Measurements from ENCODE around the gene SLC6A19. TPM values are rescaled to one million over a fixed set of nuclear protein-coding genes. Genes with fewer than 3 reads are reported as not detected.

Gene SLC6A19
- total and polyA plus RNA-seq, 4 donors, result 0.06 TPM; not detected in 3

- no peak for ATAC-seq (ENCODE audit: insufficient read depth, low FRiP score)
- Histone ChIP-seq H3K9me3 (ENCODE audit: control insufficient read depth in 4 of 4, insufficient read depth in 3 of 4, low read length in 3 of 4) (peaks cover 0 to 9% (median 0%) of the 10 kb centered on the region in 4 donors), H3K9ac (ENCODE audit: insufficient read depth in 1 of 2, low read length in 2 of 2) (no peak overlapping the region), H3K36me3 (ENCODE audit: control insufficient read depth in 4 of 4, insufficient read depth in 4 of 4, low read length in 4 of 4) (no peaks in the 10 kb centered on the region), H3K4me3 (no peak overlapping the region), H3K27ac (ENCODE audit: low read depth in 1 of 2, low read length in 1 of 2) (no peak overlapping the region), H3K27me3 (ENCODE audit: control insufficient read depth in 3 of 3, insufficient read depth in 3 of 3, low read length in 2 of 3) (no peaks in the 10 kb centered on the region), H3K4me1 (ENCODE audit: control insufficient read depth in 5 of 5, insufficient read depth in 5 of 5, low read length in 5 of 5) (no peaks in the 10 kb centered on the region)
- no peak for TF ChIP-seq CTCF (IDR thresholded peaks at IDR 0.05; ENCODE audit: control extremely low read depth, extremely low read depth)
- DNase-seq, result no peak
- WGBS, 2 donors, result 88 to 92% methylated on average over 38 of the region's 38 CpGs
Measured at GRCh38 chr5:1218351-1219080, 17.1 kb downstream of the SLC6A19 start.

GRCh38 chr5:1219098-1219767 lies 17.8 kb downstream of the SLC6A19 start:
- 82 to 87% methylated on average over 38 of the region's 38 CpGs for WGBS, 2 donors
- no peak for ATAC-seq (ENCODE audit: insufficient read depth, low FRiP score)
- no peaks in the 10 kb centered on the region for H3K36me3 ChIP-seq (ENCODE audit: control insufficient read depth in 4 of 4, insufficient read depth in 4 of 4, low read length in 4 of 4)
- peaks cover 0 to 9% (median 0%) of the 10 kb centered on the region in 4 donors for H3K9me3 ChIP-seq (ENCODE audit: control insufficient read depth in 4 of 4, insufficient read depth in 3 of 4, low read length in 3 of 4)
- H3K27me3 ChIP-seq (ENCODE audit: control insufficient read depth in 3 of 3, insufficient read depth in 3 of 3, low read length in 2 of 3), result no peaks in the 10 kb centered on the region
- no peak overlapping the region for H3K4me3 ChIP-seq
- H3K9ac ChIP-seq (ENCODE audit: insufficient read depth in 1 of 2, low read length in 2 of 2), result no peak overlapping the region
- H3K27ac ChIP-seq (ENCODE audit: low read depth in 1 of 2, low read length in 1 of 2), result no peak overlapping the region
- DNase-seq, result no peak
- no peak for TF ChIP-seq CTCF (IDR thresholded peaks at IDR 0.05; ENCODE audit: control extremely low read depth, extremely low read depth)
- no peaks in the 10 kb centered on the region for H3K4me1 ChIP-seq (ENCODE audit: control insufficient read depth in 5 of 5, insufficient read depth in 5 of 5, low read length in 5 of 5)

- no peak for TF ChIP-seq CTCF (IDR thresholded peaks at IDR 0.05; ENCODE audit: control extremely low read depth, extremely low read depth)
- H3K9me3 ChIP-seq (ENCODE audit: control insufficient read depth in 4 of 4, insufficient read depth in 3 of 4, low read length in 3 of 4), result peaks cover 0 to 9% (median 0%) of the 10 kb centered on the region in 4 donors
- no peaks in the 10 kb centered on the region for H3K27me3 ChIP-seq (ENCODE audit: control insufficient read depth in 3 of 3, insufficient read depth in 3 of 3, low read length in 2 of 3)
- ATAC-seq (ENCODE audit: insufficient read depth, low FRiP score) (no peak), DNase-seq (no peak)
- H3K27ac ChIP-seq (ENCODE audit: low read depth in 1 of 2, low read length in 1 of 2), result no peak overlapping the region
- H3K9ac ChIP-seq (ENCODE audit: insufficient read depth in 1 of 2, low read length in 2 of 2), result no peak overlapping the region
- 87 to 88% methylated on average over 11 of the region's 11 CpGs for WGBS, 2 donors
- H3K4me1 ChIP-seq (ENCODE audit: control insufficient read depth in 5 of 5, insufficient read depth in 5 of 5, low read length in 5 of 5), result no peaks in the 10 kb centered on the region
- H3K4me3 ChIP-seq, result no peak overlapping the region
- no peaks in the 10 kb centered on the region for H3K36me3 ChIP-seq (ENCODE audit: control insufficient read depth in 4 of 4, insufficient read depth in 4 of 4, low read length in 4 of 4)
Measured at GRCh38 chr5:1219768-1220100, 18.3 kb downstream of the SLC6A19 start.

Measured in lung (tissue), 12 donors.